Esophagus muscularis mucosa (tissue), 4 donors: ENCODE measurements around the gene LRMDA. TPM values are rescaled to one million over a fixed set of nuclear protein-coding genes. Genes with fewer than 3 reads are reported as not detected.

ENCODE experiments used
- DNase-seq: peaks from one replicate; pipeline ENCODE4 v3.0.0-alpha.2; 2017; ENCODE audit errors: extremely low spot score
- H3K27ac ChIP-seq, 4 donors: fragments of 200-600 bp; sonication (generic); replicated peaks in 1 of 4; 1 replicate in 3 of 4; 2 replicates in 1 of 4; pipeline ENCODE4 v1.5.1; 2016 to 2019; ENCODE audit warnings: mild to moderate bottlenecking in 1 of 4
- H3K27me3 ChIP-seq, 4 donors: fragments of 200-600 bp; sonication (generic); one replicate each; pipeline versions ENCODE4 v1.5.1 to v1.6.0; 2016 to 2019
- H3K36me3 ChIP-seq, 4 donors: fragments of 200-600 bp; sonication (generic); one replicate each; pipeline ENCODE4 v1.5.1; 2016 to 2019
- H3K4me1 ChIP-seq, 4 donors: fragments of 200-600 bp; sonication (generic); one replicate each; pipeline ENCODE4 v1.5.1; 2016 to 2019
- H3K4me3 ChIP-seq, 4 donors: fragments of 200-600 bp; sonication (generic); 1 replicate in 2 of 4; 2 replicates in 2 of 4; pipeline ENCODE4 v1.5.1; 2016 to 2019; ENCODE audit warnings: mild to moderate bottlenecking in 4 of 4, moderate library complexity in 1 of 4
- H3K9me3 ChIP-seq, 4 donors: fragments of 200-600 bp; sonication (generic); 1 replicate in 3 of 4; 2 replicates in 1 of 4; pipeline ENCODE4 v1.5.1; 2016 to 2019
- CTCF ChIP-seq, 3 experiments: fragments of 200-600 bp in 2 of 3; fragments of 450-650 bp in 1 of 3; sonication (generic) in 2 of 3; IDR thresholded peaks; one replicate each; pipeline ENCODE4 v1.5.1; 2017 to 2019; ENCODE audit warnings: antibody characterized with exemption in 3 of 3, mild to moderate bottlenecking in 2 of 3, moderate library complexity in 1 of 3
- EP300 ChIP-seq: sonication (generic); formaldehyde crosslinking; IDR thresholded peaks from one replicate; pipeline ENCODE4 v1.6.1; 2017; ENCODE audit warnings: antibody characterized with exemption
- POLR2A ChIP-seq: fragments of 450-650 bp; IDR thresholded peaks from one replicate; pipeline ENCODE4 v1.6.1; 2017; ENCODE audit warnings: antibody characterized with exemption, moderate library complexity, mild to moderate bottlenecking, low read depth
- POLR2AphosphoS5 ChIP-seq, 2 donors: sonication (generic); formaldehyde crosslinking; IDR thresholded peaks; one replicate each; pipeline ENCODE4 v1.6.1; 2017; ENCODE audit warnings: antibody characterized with exemption in 2 of 2
- WGBS: methylation state at CpG from one replicate; pipeline ENCODE4 v1.1.5; 2018; 5-methylcytosine and 5-hydroxymethylcytosine counted together
- intact Hi-C: fragments of 100-400 bp; cut with DNase I; formaldehyde crosslinking; loops from one replicate; pipeline ENCODE4 v1.15.1; 2023
- total RNA-seq, 4 donors: library from RNA; depleted of rRNA; stranded (reverse); fragments of >200 nt; gene quantifications; one replicate each; pipeline versions ENCODE4 v1.1.0 to v1.2.1, GENCODE V29; 2016

LRMDA gene
- total RNA-seq, 4 donors from 2014 or later, result 14.3 to 34.9 (median 26.5) TPM

GRCh38 chr10:75939541-75939940, 508.1 kb downstream of the LRMDA start:
- Histone ChIP-seq H3K27me3 (no peaks in the 10 kb centered on the region), H3K27ac (no peak overlapping the region), H3K36me3 (no peaks in the 10 kb centered on the region), H3K4me1 (no peaks in the 10 kb centered on the region), H3K4me3 (no peak overlapping the region), H3K9me3 (peaks cover 0 to 6% (median 0%) of the 10 kb centered on the region in 4 donors)
- DNase-seq, result no peak
- 82% methylated on average over 3 of the region's 3 CpGs for WGBS
- intact Hi-C loops, result no loop called here
- TF ChIP-seq CTCF (IDR thresholded peaks at IDR 0.05) (no peak), POLR2A (no peak), POLR2AphosphoS5 (IDR thresholded peaks at IDR 0.05) (no peak), EP300 (no peak)

GRCh38 chr10:75940742-75941141, 509.3 kb downstream of the LRMDA start:
- TF ChIP-seq POLR2AphosphoS5 (IDR thresholded peaks at IDR 0.05), result no peak
- no peak for TF ChIP-seq EP300
- no peak for TF ChIP-seq POLR2A
- no peak for TF ChIP-seq CTCF (IDR thresholded peaks at IDR 0.05)
- no peaks in the 10 kb centered on the region for H3K27me3 ChIP-seq
- H3K9me3 ChIP-seq, result peaks cover 0 to 6% (median 0%) of the 10 kb centered on the region in 4 donors
- H3K4me3 ChIP-seq, result no peak overlapping the region
- no peak overlapping the region for H3K27ac ChIP-seq
- over 99% methylated on average over 5 of the region's 5 CpGs for WGBS
- no peak for DNase-seq
- no peaks in the 10 kb centered on the region for H3K36me3 ChIP-seq
- H3K4me1 ChIP-seq, result no peaks in the 10 kb centered on the region
- intact Hi-C loops, result no loop called here

GRCh38 chr10:75941223-75941801, 509.9 kb downstream of the LRMDA start:
- Histone ChIP-seq H3K27ac (no peak overlapping the region), H3K4me1 (no peaks in the 10 kb centered on the region), H3K9me3 (peaks cover 0 to 6% (median 0%) of the 10 kb centered on the region in 4 donors), H3K4me3 (no peak overlapping the region), H3K27me3 (no peaks in the 10 kb centered on the region), H3K36me3 (no peaks in the 10 kb centered on the region)
- intact Hi-C loops, result no loop called here
- DNase-seq, result no peak
- TF ChIP-seq POLR2A, result no peak
- 84% methylated on average over 9 of the region's 9 CpGs for WGBS

- WGBS, result 90% methylated on average over 2 of the region's 2 CpGs
- intact Hi-C loops, result no loop called here
- peaks cover 0 to 6% (median 0%) of the 10 kb centered on the region in 4 donors for H3K9me3 ChIP-seq
Measured at GRCh38 chr10:75944061-75944460, 512.6 kb downstream of the LRMDA start.

GRCh38 chr10:75948583-75948982, 517.2 kb downstream of the LRMDA start:
- WGBS, result 98% methylated on average over 3 of the region's 3 CpGs
- no peak overlapping the region for H3K27ac ChIP-seq
- no peak for DNase-seq
- H3K4me1 ChIP-seq, result no peaks in the 10 kb centered on the region
- H3K9me3 ChIP-seq, result peaks cover 0 to 6% (median 0%) of the 10 kb centered on the region in 4 donors
- TF ChIP-seq POLR2AphosphoS5 (IDR thresholded peaks at IDR 0.05), result no peak
- TF ChIP-seq CTCF (IDR thresholded peaks at IDR 0.05), result no peak
- no peak for TF ChIP-seq POLR2A
- no peak for TF ChIP-seq EP300
- no peaks in the 10 kb centered on the region for H3K27me3 ChIP-seq
- intact Hi-C loops, result no loop called here
- H3K36me3 ChIP-seq, result no peaks in the 10 kb centered on the region
- no peak overlapping the region for H3K4me3 ChIP-seq

More at GRCh38 chr10:75944061-75944460, 512.6 kb downstream of the LRMDA start:
- DNase-seq, result no peak
- Histone ChIP-seq H3K4me3 (no peak overlapping the region), H3K27me3 (no peaks in the 10 kb centered on the region), H3K36me3 (no peaks in the 10 kb centered on the region), H3K4me1 (no peaks in the 10 kb centered on the region), H3K27ac (no peak overlapping the region)
- TF ChIP-seq POLR2AphosphoS5 (IDR thresholded peaks at IDR 0.05) (no peak), CTCF (IDR thresholded peaks at IDR 0.05) (no peak), EP300 (no peak), POLR2A (no peak)
